Activated T-cell treated with anti-CD3 and anti-CD28 coated beads, Interleukin-2, amount 50 U/mL, for 4 hours (primary cell): Measurements from ENCODE around the gene NGEF. TPM values are rescaled to one million over a fixed set of nuclear protein-coding genes. Genes with fewer than 3 reads are reported as not detected.
"Not testable (repeated sequence)": the region's sequence is repeated elsewhere in the genome, so short reads cannot be mapped to it uniquely, and the experiment has no call there.

ENCODE experiments used
- ATAC-seq, 2 donors: fragments of 200-7000 bp; cut with Tn5 transposase; one replicate each; pipeline ENCODE4 v1.10.0; 2021
- DNase-seq: peaks from one replicate; pipeline ENCODE4 v3.0.0-alpha.2; 2020
- H3K27me3 Mint-ChIP-seq: one replicate; pipeline ENCODE4 v1.8.0; 2021; ENCODE audit warnings: low read depth, mixed read lengths
- H3K36me3 Mint-ChIP-seq: one replicate; pipeline ENCODE4 v1.8.0; 2022; ENCODE audit warnings: mixed read lengths; ENCODE audit not compliant: insufficient read depth
- H3K4me1 Mint-ChIP-seq: one replicate; pipeline ENCODE4 v1.8.0; 2021; ENCODE audit warnings: low read depth, mixed read lengths
- H3K4me3 Mint-ChIP-seq: one replicate; pipeline ENCODE4 v1.8.0; 2021; ENCODE audit warnings: mild to moderate bottlenecking, moderate library complexity, mixed read lengths
- H3K9me3 Mint-ChIP-seq: one replicate; pipeline ENCODE4 v1.8.0; 2021; ENCODE audit warnings: mixed read lengths
- total RNA-seq, 3 donors: library from RNA; stranded (reverse); gene quantifications; one replicate each; pipeline ENCODE4 v1.2.1, GENCODE V29; 2021

Gene NGEF
- total RNA-seq, 3 donors from 2014 or later, result 0.11 to 0.94 (median 0.37) TPM

DNA sequence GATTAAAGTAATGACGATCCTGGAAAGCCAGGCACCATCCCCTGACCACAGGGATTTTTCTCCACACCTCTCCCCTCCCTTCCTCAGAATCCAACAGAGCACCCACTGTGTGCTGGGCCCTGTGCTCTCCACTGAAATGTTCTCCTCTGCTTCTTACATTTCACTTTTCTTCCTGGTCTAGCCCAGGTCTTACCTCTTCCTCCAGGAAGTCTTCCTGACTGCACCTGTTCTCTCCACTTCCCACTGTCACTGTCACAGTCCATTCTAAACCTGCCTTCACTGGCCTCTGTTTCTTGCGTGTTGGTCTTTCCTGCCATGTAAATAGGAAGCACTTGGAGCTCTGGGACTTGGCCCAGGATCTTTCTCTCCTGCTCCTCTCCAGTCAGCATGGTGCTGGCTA lies 7.4 kb upstream of the NGEF start:
- H3K4me3 Mint-ChIP-seq, result no peak overlapping the region
- H3K9me3 Mint-ChIP-seq, result no peaks in the 10 kb centered on the region
- DNase-seq, result no peak
- H3K4me1 Mint-ChIP-seq, result no peaks in the 10 kb centered on the region
- no peaks in the 10 kb centered on the region for H3K27me3 Mint-ChIP-seq
- no peak for ATAC-seq
- no peaks in the 10 kb centered on the region for H3K36me3 Mint-ChIP-seq

DNA sequence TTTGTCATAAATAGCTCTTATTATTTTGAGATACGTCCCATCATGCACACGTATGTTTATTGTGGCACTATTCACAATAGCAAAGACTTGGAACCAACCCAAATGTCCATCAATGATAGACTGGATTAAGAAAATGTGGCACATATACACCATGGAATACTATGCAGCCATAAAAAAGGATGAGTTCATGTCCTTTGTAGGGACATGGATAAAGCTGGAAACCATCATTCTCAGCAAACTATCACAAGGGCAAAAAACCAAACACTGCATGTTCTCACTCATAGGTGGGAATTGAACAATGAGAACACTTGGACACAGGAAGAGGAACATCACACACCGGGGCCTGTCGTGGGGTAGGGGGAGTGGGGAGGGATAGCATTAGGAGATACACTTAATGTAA lies 6.6 kb upstream of the NGEF start:
- not testable (repeated sequence) for H3K4me1 Mint-ChIP-seq, H3K36me3 Mint-ChIP-seq, H3K27me3 Mint-ChIP-seq, DNase-seq, ATAC-seq, H3K9me3 Mint-ChIP-seq, H3K4me3 Mint-ChIP-seq

DNA sequence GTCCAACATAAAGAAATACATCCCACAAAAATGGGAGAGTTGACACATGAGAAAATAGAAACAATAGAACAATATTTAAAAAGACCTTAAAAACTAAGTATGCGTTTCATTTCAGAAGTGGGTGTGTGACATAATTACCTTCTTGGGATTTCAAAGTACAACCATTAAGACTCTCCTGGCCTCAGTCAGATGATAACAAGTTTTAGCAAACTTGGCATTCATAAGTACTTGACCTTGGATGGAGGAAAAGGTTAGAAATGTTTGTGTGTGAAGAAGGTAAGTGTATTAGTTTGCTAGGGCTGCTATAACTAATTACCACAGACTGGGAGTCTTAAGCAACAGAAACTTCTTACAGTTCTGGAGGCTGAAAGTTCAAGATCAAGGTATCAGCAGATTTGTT lies 4.9 kb upstream of the NGEF start:
- DNase-seq, result no peak
- Mint-ChIP-seq H3K4me1 (no peaks in the 10 kb centered on the region), H3K27me3 (no peaks in the 10 kb centered on the region), H3K9me3 (no peaks in the 10 kb centered on the region), H3K4me3 (no peak overlapping the region), H3K36me3 (no peaks in the 10 kb centered on the region)
- ATAC-seq, result no peak

DNA sequence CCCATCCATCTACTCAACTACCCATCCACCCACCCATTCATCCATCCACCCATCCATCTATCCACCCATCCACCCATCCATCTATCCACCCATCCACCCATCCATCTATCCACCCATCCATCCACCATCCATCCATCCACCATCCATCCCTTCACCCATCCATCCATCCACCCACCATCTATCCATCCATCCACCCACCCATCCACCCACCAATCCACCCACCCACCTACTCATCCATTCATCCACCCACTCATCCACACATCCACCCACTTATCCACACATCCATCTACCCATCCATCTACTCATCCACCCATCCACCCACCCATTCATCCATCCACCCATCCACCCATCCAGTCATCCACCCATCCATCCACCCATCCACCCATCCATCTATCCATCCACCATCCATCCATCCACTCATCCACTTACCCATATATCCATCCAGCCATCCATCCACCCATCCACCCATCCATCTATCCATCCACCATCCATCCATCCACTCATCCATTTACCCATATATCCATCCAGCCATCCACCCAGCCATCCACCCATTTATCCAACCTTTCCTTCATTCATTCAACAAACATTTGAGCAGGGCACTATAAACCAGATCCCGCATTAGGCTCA lies 2.1 kb upstream of the NGEF start:
- no peaks in the 10 kb centered on the region for H3K4me1 Mint-ChIP-seq
- H3K4me3 Mint-ChIP-seq, result no peak overlapping the region
- no peaks in the 10 kb centered on the region for H3K27me3 Mint-ChIP-seq
- H3K9me3 Mint-ChIP-seq, result no peaks in the 10 kb centered on the region
- H3K36me3 Mint-ChIP-seq, result no peaks in the 10 kb centered on the region
- ATAC-seq (no peak), DNase-seq (no peak)

DNA sequence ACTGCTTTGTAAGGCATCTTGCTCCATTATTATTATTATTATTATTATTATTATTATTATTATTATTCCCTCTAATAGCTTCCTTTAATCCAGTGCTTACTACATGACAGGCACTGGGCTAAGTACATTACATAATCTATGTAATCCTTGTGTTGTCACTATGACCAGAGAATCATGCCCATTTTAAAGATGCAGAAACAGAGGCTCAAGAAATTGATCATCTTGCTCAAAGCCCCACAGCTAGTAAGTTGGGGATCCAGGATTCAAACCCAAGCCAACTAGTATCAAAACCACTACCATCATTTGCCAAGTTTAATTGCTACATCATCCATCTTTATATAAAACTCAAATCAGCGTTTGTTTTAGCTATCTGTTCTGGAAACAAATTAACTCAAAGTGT lies 594 bp upstream of the NGEF start:
- no peaks in the 10 kb centered on the region for H3K36me3 Mint-ChIP-seq
- no peaks in the 10 kb centered on the region for H3K27me3 Mint-ChIP-seq
- no peaks in the 10 kb centered on the region for H3K9me3 Mint-ChIP-seq
- no peak for DNase-seq
- ATAC-seq, result no peak
- H3K4me1 Mint-ChIP-seq, result no peaks in the 10 kb centered on the region
- H3K4me3 Mint-ChIP-seq, result no peak overlapping the region

DNA sequence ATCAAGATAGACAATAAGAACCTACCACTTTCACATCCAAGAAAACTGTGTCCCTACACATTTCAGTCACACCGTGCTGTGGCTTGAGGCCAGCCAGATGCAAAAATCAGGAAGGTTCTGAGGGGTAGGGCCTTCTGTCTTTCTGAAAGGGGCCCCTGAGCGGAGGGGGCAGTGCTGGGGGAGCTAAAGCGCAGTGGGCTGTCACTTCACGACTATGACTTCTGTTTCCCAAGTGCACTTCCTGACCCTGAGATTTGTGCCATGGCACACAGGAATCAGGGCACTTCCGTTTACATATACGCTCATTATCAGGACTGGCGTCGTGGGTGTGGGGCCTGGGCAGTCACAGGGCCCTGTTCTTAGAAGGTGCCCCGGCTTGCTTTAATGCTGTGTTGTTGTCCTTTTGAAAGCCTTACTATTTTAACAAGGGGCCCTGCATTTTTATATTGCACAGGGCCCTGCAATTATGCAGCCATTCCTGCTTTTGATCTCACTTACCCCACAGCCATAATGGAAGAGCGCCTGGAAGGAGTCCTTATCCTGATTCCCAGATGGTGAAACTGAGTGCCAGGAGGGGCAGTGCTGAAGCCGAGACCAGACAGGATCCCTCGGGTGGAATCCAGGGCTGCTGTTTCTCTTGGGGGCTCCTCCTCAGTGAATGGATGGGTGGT lies 620 bp downstream of the NGEF start:
- no peaks in the 10 kb centered on the region for H3K36me3 Mint-ChIP-seq
- no peaks in the 10 kb centered on the region for H3K4me1 Mint-ChIP-seq
- no peaks in the 10 kb centered on the region for H3K9me3 Mint-ChIP-seq
- ATAC-seq (no peak), DNase-seq (no peak)
- no peak overlapping the region for H3K4me3 Mint-ChIP-seq
- no peaks in the 10 kb centered on the region for H3K27me3 Mint-ChIP-seq

DNA sequence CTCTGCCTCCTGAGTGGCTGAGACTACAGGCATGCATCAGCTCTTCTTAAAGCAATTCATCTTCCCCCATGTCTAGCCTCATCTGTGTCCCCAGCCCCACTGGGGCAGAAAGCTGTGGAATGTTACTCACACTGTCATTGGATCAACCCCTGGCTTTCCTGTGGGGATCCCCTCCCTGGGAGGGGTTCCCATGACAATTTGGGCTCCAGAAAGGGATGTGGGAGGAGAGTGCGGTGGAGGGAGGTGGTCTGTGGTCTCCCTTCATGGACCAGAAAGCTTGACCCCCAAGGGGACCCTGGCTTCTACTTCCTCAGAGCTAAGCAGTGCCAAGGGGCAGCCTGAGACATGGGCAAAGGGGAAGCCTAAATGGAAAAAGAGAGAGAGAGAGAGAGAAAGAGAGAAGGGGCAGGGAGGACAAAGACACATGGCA lies 1.3 kb downstream of the NGEF start:
- Mint-ChIP-seq H3K4me1 (no peaks in the 10 kb centered on the region), H3K4me3 (no peak overlapping the region), H3K9me3 (no peaks in the 10 kb centered on the region), H3K36me3 (no peaks in the 10 kb centered on the region), H3K27me3 (no peaks in the 10 kb centered on the region)
- no peak for ATAC-seq
- DNase-seq, result no peak

DNA sequence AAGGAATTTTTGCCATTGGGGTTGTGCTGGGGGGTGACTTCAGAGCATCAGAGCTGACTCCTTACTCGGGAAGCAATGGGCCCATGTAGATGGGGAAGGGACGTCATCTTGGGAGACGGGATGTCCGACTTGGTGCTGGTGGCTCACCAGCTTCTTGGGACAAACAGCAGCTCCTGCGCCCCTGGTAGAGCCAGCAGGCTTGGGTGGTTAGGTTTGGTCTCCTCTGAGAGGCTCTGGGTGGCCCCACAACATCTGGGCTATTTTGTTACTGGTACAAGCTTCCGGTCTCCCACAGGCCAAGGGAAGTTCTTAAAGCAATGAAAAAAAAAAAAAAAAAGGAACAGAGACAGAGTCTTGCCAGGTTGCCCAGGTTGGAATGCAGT lies 1.8 kb downstream of the NGEF start:
- ATAC-seq (no peak), DNase-seq (no peak)
- H3K9me3 Mint-ChIP-seq, result no peaks in the 10 kb centered on the region
- no peak overlapping the region for H3K4me3 Mint-ChIP-seq
- H3K4me1 Mint-ChIP-seq, result no peaks in the 10 kb centered on the region
- H3K27me3 Mint-ChIP-seq, result no peaks in the 10 kb centered on the region
- H3K36me3 Mint-ChIP-seq, result no peaks in the 10 kb centered on the region

DNA sequence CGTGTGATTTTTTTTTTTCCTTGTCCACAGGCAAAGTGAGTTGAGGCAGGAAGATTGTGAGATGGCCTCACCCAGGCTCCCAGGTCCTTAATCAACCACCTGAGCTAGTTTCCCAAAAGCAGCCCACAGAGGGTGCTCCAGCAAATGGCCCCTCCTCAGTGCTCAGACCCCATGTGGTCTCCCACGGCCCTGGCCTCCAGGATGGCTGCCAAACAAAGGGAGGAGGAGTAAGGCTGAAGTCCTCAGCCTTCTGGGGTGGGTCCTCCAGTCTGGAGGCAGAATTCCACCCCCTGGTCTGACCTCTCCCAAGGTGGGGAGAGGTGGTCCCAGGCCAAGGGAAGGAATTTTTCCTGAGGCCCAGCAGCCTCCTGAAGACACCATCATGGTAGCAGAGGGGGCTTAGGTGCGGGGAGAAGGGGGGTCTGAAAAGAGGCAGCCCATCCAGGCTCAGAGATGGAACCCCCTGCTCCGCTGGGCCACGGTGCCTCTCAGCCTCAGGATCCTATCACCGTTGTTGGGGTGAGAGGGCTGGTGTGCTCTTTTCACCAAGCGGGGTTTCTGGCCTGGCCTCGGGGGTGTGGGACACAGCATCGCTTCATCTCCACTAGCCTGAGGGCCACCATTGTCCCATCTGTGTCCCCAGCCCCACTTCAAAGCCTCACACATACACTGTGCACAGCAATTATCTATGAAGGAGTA lies 2.3 kb downstream of the NGEF start:
- no peak for ATAC-seq
- H3K27me3 Mint-ChIP-seq, result no peaks in the 10 kb centered on the region
- no peaks in the 10 kb centered on the region for H3K4me1 Mint-ChIP-seq
- no peaks in the 10 kb centered on the region for H3K9me3 Mint-ChIP-seq
- H3K36me3 Mint-ChIP-seq, result no peaks in the 10 kb centered on the region
- H3K4me3 Mint-ChIP-seq, result no peak overlapping the region
- DNase-seq, result no peak

DNA sequence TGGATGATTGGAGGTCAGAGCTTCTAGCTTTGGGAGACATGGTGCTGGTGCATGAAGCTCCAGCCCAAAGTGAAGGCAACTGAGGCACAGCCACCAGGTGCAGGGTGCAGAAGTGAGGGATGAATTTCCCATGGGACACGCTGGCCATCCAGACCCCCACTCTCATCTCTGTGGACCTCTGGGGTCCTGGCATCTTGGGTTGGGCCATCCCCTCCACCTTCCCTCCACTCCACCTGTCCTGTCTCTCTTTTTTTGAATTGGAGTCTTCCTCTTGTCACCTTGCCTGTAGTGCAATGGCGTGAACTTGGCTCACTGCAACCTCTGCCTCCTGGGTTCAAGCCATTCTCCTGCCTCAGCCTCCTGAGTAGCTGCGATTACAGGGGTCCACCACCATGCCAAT lies 3.4 kb downstream of the NGEF start:
- DNase-seq (no peak), ATAC-seq (no peak)
- H3K9me3 Mint-ChIP-seq, result no peaks in the 10 kb centered on the region
- H3K36me3 Mint-ChIP-seq, result no peaks in the 10 kb centered on the region
- H3K4me3 Mint-ChIP-seq, result no peak overlapping the region
- H3K27me3 Mint-ChIP-seq, result no peaks in the 10 kb centered on the region
- no peaks in the 10 kb centered on the region for H3K4me1 Mint-ChIP-seq

DNA sequence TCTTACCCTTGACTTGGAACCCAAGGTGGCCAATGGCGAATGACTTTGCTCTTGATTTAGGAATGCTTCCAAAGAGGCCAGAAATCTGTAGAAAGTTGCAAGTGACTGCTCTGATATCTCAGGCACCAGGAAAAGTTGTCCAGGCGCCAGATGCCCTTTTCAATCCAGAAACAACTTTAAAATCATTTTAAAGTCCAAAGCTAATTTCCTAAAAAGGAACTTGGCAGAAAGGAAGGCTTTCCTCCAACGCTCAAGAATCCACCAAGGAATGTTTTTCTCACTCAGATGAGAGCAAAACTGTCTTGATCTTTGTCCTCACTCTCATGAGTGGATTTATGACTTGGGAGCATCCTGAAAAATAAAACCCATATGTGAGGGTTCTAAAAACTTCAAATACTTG lies 5.3 kb downstream of the NGEF start:
- Mint-ChIP-seq H3K4me1 (no peaks in the 10 kb centered on the region), H3K9me3 (no peaks in the 10 kb centered on the region), H3K36me3 (no peaks in the 10 kb centered on the region), H3K27me3 (no peaks in the 10 kb centered on the region), H3K4me3 (no peak overlapping the region)
- DNase-seq (no peak), ATAC-seq (no peak)

DNA sequence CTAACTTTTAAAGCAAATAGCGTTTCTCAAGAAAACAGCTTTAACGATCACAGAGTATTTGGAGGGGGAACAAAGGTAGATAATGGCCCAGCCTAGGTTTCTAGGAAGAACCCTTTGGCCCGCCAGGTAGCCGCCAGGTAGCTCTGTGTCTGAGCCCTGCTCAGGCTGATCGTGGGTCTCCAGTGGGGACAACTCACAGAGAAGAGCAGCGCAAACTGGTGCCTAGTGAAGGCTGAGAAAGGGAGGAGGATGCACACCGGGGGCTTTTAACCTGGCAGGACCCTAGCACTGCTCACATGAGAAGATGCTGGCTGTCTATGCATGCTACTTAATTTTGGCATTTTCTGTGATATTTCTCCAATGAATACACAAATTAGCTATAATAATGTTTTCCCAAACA lies 5.8 kb downstream of the NGEF start:
- Mint-ChIP-seq H3K9me3 (no peaks in the 10 kb centered on the region), H3K4me1 (no peaks in the 10 kb centered on the region), H3K36me3 (no peaks in the 10 kb centered on the region), H3K4me3 (no peak overlapping the region), H3K27me3 (no peaks in the 10 kb centered on the region)
- DNase-seq (no peak), ATAC-seq (no peak)

DNA sequence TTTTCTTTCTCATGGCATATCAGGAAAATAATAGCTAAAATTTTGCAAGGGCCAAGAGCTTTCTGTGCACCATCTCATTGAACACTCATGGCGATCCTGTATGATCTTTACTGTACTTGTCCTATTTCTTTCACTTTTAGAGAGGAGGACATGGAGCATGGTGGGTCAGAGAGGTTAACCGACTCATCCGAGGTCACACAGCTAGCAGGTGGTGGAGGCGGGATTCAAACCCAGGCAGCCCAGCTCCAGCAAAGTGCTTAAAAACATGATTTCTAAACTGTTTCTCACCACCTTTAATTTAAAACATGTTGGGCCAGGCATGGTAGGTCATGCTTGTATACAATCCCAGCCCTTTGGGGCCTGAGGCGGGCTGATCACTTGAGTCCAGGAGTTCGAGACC lies 6.4 kb downstream of the NGEF start:
- no peaks in the 10 kb centered on the region for H3K9me3 Mint-ChIP-seq
- H3K36me3 Mint-ChIP-seq, result no peaks in the 10 kb centered on the region
- no peaks in the 10 kb centered on the region for H3K4me1 Mint-ChIP-seq
- DNase-seq (no peak), ATAC-seq (no peak)
- H3K27me3 Mint-ChIP-seq, result no peaks in the 10 kb centered on the region
- H3K4me3 Mint-ChIP-seq, result no peak overlapping the region

DNA sequence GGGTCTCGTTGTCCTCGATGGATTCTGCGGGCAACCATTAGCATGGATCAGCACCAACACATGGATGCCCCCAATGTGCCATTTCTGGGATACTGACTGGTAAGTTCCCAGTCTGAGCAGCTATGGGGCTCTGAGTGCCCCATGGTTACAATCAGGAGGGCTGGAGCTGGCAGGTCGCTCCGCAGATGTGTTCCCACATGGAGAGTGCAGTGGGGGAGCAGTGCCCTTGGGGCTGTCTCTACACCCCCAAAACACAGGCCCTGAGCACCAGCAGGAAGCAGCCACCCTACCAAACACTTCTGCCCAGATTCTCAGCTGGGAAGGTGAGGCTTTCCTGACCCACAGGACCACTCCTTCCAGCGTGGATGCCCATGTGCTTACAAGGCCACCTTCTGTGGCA lies 8.0 kb downstream of the NGEF start:
- no peaks in the 10 kb centered on the region for H3K36me3 Mint-ChIP-seq
- H3K4me1 Mint-ChIP-seq, result no peaks in the 10 kb centered on the region
- no peak for DNase-seq
- H3K9me3 Mint-ChIP-seq, result no peaks in the 10 kb centered on the region
- H3K27me3 Mint-ChIP-seq, result no peaks in the 10 kb centered on the region
- H3K4me3 Mint-ChIP-seq, result no peak overlapping the region
- no peak for ATAC-seq
